Stimulated activated CD8-positive, alpha-beta memory T cell treated with anti-CD3 and anti-CD28 coated beads, Interleukin-15, amount 100 ng/mL, for 24 hours (primary cell): ENCODE measurements around the gene USP7.

Experiments
- DNase-seq: peaks from one replicate; pipeline ENCODE4 v3.0.0-alpha.2; 2020; ENCODE audit warnings: low read depth

The USP7 gene

DNA sequence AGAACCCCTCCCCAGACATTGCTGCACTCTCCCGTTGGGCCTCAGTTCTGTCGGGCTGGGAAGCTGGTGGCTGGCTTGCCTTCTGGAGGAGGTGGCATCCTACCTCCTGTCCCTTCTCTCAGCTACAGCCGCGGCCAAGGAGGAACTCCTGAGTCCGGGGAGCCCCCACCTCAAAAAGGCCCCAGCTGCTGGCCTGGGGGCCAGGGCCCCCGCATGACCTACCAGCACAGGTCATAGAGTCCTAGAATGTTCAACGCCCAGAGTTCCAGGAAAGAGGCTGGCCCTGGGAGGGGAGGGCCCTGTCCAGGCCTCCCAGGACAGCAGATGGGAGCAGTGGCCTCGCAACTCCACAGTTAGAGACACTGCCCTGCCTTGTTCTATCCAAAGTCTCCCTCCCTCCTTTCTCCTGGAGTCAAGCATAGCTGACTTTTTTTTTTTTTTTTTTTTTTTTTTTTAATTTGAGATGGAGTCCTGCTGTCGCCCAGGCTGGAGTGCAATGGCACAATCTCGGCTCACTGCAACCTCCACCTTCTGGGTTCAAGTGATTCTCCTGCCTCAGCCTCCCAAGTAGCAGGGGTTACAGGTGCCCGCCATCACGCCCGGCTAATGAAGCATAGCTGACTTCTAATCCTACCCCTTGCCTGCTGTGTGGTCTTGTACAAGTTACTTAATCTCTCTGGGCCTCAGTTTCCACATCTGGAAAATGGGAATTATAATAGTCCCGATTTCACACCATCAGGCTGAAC lies 102.0 kb downstream of the USP7 start:
- no peak for DNase-seq

DNA sequence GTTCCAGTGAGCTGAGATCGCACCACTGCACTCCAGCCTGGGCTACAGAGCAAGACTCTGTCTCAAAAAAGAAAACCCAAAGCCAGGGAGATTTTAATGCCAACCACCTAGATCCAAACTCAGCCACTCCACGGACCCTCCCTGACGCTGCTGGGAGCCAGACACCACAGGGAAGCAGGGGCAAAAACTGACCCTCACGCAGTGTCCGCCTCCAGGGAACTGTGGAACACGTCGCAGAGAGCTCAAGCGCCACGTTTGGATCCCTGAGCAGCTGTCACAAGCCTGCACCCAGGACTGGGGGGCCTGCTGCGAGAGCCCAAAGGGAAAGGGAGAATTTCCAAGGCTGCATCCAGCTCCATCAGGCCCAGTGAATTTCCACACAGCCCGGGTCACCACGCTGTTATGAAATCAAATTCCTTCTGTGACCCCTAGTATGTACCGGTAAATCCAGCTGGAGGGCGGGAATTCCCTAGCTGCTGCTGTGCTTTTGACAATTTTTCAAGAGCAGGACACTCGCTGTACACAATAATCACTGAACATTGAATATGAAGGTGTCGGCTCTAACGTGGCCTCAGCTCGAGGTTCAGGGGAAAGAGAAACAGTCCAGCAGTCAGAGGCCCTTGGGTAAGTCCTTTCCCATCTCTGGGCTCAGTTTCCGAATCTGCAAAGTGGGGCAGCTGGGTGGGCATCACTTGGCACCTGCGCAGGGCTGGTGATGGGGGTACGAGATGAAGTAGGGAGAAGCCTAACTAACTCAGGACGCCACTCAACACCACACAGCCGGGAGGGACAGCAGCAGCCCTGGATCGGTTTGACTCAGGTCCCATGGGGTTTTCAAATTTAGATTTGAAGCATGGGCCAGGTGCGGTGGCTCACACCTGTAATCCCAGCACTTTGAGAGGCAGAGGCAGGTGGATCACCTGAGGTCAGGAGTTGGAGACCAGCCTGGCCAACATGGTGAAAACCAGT lies 103.5 kb downstream of the USP7 start:
- no peak for DNase-seq

DNA sequence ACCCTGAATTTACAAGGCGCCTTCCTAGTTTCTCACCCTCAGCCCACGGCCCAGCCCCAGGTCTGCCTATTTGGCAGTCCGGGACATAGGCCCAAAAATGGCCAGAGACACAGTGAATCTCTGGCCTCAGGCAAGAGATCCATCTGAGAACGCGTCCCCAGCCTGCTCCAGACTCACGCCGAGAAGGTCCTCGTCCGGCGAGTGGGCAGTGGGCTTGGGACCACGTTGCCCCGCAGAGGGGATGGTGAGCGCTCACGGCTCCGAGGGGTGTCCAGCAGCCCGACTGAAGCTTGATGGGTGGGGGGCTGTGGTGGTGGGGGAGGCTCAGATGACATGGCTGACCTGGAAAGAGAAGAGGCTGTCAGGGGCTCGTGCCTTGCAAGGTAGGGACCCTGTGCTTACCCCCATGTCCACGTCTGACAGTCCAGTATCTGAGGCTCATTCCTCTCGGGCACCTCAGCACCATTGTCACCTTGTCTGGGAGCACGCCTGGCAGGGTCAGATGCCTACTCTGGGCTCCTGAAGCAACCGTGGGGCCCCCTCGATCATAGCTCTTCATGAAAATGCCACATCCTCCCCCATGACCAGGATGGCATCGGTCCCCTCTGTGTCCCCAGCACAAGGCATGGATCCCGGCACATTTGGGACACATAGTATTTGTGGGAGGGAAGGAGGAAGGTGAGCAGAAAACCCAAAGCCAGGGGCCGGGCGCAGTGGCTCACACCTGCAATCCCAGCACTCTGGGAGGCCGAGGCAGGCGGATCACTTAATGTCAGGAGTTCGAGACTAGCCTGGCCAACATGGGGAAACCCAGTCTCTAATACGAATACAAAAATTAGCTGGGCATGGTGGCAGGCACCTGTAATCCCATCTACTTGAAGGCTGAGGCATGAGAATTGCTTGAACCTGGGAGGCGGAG lies 104.5 kb downstream of the USP7 start:
- DNase-seq: no peak

DNA sequence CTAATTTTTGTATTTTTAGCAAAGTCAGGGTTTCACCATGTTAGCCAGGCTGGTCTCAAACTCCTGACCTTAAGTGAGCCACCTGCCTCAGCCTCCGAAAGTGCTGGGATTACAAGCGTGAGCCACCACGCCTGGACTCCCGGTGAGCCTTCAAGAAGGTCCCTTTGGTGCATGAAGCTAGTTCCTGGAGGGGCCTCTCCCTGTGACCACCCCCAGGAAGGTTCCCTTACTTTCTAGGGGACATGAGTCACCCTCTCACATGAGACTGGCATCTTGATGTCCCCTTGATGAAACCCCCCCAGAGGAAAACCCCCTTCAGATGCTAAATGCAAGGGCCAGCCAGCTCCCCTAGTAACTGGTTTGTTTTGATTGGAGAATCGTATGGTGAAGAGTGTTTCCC lies 107.7 kb downstream of the USP7 start:
- no peak for DNase-seq

DNA sequence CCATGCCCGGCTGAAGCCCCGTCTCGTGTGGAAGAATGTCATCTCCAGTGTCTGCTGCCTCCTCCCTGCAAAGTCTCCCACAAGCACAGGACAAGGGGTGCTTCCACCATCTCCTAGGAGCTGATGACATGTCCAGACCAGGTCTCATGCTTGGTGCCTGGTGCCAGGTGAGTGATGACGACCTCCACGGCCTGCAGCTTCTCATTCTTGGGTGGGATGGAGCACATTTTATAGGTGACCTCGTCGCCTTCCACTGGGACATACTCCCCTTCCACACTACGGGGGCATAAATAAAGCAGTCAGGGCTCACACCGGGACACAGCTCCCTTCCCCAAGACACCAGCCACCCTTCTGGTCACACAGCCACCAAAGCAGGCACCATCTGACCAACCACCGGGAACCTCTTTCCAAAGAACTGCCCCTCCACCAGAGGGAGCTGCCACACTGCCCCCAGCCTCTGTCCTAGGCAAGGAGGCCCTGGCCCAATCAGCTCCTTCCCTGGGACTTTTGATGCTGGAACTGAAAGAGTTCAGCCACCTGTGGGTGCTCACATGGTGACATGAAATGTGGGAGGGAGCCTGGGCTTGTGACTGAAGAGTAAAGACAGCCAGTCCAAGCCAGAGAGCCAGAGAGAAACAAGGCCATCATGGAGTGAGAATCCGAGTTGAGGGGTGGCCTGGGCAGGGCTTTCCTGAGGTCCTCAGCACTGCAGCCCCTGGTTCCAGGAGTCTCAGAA lies 108.5 kb downstream of the USP7 start:
- no peak for DNase-seq

DNA sequence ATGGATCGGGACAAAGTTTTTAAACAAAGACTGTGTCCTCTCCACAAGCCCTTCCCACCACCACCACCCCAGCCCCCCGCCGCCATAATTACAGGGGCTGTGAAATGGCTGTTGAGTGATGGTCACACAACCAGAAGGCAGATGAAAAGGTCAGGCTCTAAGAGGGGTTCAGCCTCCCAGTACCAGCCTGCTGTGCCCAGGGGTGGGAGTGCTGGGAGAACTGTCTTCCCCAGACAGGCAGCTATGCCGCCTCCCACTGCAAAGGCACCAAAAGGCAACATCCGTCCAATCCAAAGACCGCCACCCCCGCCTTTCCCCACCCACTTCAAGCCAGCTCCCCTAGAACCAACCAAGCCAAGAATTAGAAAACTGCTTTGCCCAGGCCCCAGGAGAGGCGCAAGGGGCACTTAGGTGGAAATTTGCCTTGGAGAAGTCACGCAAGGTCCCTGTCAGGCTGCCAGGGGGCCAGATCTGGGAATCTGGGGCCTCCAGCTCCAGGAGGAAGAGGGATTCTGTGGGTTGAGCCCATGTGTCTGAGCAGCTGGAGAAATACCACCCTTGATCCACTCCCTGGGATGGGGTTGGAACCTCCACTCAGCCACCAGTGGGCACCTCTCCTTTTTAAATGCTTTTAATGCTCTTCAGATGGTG lies 109.3 kb downstream of the USP7 start:
- no peak for DNase-seq

DNA sequence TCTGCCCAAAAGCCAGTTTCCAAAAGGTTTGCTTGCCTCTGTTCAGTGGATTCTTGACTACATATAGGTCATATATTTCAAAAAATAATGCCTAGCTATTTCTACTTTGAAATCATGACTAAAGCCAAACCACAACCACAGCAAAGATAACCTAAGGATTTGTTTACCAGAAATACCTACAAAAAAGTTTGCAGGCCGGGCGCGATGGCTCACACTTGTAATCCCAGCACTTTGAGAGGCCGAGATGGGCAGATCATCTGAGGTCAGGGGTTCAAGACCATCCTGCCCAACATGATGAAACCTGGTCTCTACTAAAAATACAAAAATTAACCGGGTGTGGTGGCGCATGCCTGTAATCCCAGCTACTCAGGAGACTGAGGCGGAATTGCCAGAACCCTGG lies 110.1 kb downstream of the USP7 start:
- DNase-seq: no peak

DNA sequence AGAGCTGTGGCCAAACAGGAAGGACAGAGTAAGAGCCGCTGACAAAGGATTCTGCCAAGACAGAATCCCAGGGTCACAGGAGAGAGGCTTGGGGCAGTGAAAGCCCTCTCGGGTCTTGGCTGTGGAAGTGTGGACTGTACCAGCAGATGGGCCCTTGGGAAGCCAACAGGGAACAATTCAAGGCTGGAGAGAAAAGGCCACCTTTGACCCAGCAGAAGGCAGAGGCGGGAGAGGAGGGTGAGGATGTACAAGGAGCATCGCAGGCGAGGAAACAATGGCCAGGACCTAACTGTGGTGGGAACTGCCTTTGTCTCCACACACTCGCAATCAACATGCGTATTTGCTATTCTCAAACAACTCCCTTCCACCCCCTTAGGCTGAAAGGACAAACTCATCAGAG lies 110.6 kb downstream of the USP7 start:
- no peak for DNase-seq

DNA sequence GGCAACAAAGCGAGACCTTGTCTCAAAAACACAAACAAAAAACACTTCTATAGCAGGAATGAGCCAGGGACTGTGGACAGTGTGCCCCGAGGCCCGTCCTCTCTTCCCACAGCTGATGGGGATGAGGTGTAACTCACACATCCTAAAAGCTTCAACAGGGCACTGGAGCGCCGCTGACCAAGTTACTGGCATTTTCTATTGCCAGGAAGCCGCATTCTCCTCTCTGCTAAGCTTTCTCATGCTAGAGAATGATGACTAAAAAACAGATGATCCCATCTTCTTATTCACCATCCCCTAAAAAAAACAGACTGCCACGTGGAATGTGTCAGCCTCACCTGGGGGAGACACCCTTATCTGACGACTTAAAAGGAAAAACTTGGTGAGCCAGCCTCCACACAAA lies 111.2 kb downstream of the USP7 start:
- DNase-seq: no peak

DNA sequence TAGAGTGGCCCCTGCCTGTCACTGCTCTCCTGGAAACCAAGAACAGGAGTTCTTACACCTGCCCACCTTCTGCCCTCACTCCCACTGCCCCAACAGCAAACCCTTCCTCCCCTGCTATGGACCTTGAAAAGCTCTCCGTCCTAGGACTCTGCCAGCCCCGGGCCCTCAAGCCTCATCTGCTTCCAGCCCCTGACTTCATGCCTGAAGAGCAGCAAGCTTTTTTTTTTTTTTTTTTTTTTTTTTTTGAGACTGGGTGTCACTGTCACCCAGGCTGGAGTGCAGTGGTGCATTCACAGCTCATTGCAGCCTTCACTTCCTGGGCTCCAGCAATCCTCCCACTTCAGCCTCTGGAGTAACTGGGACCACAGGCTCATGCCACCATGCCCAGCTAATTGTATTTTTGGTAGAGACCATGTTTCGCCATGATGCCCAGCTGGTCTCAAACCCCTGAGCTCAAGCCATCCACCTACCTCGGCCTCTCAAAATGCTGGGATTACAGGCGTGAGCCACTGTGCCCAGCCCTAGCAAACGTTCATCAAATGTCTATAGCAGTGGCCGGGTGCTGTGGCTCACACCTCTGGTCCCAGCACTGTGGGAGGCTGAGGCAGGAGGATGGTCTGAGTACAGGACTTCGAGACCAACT lies 111.8 kb downstream of the USP7 start:
- no peak for DNase-seq

DNA sequence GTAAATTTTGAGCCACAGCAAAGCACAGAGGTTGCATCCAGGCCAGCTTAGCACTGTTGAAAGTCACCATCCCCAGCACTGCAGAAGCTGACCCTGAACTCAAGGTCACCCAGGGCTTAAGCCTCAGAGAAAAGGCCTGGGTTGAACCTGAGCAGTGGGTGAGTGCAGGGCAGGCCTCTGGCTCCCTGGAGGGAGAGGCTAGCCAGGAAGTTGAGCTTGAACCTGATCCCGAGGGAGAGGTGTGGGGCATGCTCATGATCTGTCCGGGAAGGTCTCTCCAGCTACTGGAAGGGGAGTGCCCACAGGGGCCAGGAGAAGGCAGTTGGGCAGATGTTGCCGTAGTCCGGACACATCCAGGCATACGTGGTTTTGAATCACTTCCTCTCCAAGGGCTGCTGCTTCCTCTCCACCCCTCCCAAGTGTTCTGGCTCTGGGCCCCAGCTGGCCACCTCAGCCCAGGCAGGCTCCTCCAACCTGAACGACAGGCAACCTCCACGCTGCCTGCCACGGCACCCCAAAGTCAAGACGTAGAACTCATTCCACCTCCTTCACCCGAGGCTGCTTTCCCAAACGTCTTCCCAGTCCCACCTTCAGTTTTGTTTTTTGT lies 113.3 kb downstream of the USP7 start:
- no peak for DNase-seq

DNA sequence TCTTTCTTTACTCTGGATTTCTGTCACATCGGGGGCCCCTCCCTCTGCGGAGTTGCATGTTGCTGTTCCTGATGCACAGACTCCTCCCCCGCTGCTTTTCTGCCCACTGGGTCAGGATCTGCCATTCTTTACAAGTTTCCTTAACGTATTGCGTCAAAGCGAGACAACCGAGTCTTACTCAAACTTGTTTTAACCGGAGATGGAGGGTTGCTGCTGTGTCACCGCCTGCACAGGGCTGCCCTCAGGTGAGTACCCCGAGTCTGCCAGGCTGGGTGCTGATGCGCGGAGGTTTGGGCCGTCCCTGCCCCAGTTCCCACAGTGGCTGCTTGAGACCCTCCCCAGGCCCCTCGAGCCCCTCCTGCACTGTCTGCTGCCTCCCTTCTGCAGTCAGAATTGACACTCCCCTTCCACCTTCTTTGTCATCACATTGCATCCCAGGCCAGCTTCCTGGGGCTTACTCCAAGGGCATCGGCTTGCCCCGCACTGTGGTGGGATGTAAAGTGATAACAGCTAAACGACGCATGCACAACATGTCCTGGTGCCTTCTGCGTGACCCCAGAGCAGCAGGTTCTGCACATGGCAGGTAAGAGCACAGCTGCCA lies 114.2 kb downstream of the USP7 start:
- DNase-seq: no peak

DNA sequence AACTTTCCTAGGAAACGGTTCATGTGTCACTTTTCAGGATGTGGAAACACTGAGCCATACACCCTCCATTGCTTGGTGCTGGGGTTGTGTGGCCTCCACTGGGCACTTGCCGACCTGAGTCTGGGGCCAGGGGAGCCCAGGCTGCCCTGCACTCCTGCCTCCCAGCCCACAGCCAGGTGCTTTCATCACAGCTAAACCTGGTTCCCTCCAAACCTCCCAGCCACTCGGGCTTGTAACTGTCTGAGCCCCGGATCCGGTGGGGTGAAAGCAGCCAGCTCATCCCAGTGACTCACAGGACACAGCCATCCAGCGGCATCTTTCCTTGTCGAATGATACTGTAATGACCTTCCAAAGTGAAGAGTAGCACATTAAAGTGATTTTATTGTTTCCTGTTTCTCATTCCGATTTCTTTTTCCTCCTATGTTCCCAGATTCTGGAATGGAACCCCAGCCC lies 114.7 kb downstream of the USP7 start:
- no peak for DNase-seq

DNA sequence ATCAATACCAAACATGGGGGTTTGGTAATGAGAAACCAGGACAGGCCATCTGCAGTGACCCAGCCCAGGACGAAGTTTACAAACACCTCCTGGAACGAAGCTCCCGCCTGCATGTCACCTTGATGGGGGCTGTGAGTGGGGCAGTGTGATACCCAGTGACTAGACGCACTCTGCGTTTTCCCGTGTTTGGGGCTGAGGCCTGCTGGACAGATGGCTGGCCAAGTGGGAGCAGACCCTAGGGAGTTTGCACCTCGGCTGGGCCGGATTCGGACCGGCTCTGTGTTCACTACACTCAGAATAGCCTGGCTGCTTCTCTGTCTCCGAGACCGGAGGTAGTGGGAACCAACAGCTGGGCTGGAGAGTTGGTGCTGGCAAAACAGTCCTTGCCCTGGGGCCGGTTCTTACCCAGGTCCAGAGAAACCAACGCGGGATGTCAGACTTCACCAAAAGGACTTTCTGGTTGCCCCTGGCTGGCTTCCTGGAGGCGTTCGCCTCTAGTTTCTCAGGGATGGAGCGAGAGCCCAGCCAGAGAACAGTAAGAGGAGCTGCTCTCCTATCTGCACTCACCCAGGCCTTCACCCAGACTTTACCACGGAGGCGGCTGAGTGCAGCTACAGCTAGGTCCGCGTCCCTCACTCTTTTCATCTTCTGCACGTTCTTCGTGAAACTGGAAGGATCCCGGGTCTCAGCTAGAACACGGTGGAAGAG lies 115.3 kb downstream of the USP7 start:
- DNase-seq: no peak

DNA sequence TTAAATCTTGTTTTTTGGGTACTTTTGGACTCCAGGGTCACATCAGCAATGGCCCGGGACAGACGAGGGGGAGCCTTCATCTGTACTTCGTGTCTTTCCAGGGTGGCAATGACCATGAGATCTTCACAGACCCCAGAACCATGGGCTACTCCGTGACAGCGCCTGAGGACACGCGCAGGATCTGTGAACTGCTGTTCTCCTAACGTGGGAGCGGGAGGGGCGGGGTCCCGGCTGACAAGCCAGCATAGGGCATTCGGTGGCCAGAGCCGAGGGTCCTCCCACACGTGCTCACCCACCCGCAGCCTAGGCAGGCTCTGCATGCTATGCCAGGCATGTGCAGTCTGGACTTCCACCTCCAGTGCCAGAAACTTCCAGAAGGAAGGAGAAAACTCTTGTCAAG lies 116.1 kb downstream of the USP7 start:
- no peak for DNase-seq

DNA sequence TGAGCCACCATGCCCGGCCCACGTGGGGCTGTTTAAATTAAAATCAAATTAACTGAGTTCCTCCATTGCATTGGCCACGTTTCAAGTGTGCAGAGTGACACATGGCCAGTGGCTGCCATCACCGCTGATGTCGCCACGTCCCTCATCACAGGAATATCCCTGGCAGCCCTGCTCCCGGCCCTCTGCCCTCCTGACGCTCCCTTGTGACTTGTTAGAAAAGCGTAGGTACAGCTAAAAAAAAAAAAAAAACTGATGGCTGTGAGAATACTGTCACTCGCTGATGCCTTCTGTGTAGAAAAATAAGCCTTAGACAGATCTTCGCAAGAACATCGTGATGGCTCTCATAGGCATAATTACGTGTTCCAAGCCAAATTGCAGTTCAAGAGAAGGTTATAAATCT lies 116.6 kb downstream of the USP7 start:
- DNase-seq: no peak

DNA sequence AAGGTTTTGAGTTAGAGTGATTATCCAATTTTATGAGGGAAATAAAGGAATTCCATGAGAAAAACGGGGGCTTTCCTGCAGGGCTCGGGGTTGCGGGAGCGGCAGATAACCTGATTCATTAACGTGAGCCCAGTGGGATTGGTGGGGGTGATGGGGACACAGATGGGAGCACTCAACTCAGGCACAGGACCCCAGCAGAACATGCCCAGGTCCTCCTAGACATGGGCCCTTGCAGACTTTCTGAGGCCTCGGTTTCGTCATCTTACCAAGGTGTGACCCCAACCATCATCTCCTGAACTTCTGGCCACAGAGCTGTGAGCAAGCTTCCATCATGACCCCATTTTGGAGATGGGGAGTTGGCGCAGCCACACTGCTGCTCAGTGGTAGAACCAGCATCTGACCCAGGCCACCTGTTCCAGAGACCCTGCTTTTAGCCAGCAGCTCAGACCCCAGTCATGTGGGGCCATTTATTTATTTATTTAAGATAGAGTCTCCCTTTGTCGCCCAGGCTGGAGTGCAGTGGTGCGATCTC lies 117.2 kb downstream of the USP7 start:
- DNase-seq: no peak

DNA sequence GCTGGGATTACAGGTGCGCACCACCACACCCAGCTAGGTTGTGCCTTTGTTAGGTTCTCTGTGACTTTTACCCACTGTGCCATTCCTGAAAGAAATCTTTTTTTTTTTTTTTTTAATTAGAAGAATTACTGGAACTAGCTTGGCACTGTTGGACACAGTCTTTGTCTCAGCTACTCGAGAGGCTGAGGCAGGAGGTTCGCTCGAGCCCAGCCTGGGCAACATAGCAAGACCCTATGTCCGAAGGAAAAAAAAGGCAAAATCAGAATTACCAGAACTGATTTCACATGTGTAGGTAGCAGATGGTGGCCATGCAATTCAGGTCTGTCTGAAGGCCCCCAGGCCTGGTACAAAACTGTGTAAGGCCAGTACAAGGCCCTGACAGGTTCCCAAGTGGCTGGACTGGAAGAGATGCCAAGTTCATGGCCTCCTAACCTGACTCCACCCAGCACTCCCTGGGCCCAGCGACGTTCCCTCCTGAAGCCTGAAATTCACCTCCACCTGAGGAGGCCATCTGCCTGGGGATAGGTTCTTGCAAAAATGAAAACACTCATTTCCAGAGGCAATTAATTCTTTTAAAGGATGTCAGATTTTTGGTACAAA lies 117.9 kb downstream of the USP7 start:
- DNase-seq: no peak
